GM20000 (cell line): ENCODE measurements around the gene ERC1.

Experiments used
- DNase-seq: peaks from one replicate; pipeline ENCODE4 v3.0.0; 2012; ENCODE audit warnings: low spot score
- CTCF ChIP-seq: IDR thresholded peaks from 2 replicates; pipeline ENCODE4 v1.5.1; 2012; ENCODE audit warnings: mild to moderate bottlenecking, control low read depth; ENCODE audit errors: extremely low read depth, missing control alignments

Gene ERC1

GRCh38 chr12:1117371-1117770, 126.3 kb downstream of the ERC1 start:
- DNase-seq, result no peak
- no peak for TF ChIP-seq CTCF

GRCh38 chr12:1117970-1118563, 127.0 kb downstream of the ERC1 start:
- DNase-seq, result peak; percentile 35
- peak; percentile 80 for TF ChIP-seq CTCF

GRCh38 chr12:1122786-1123185, 131.8 kb downstream of the ERC1 start:
- DNase-seq, result no peak
- TF ChIP-seq CTCF, result no peak

- no peak for TF ChIP-seq CTCF
- DNase-seq, result no peak
These were observed 135.1 kb downstream of the ERC1 start for GRCh38 chr12:1126091-1126490.

GRCh38 chr12:1127021-1127420, 136.0 kb downstream of the ERC1 start:
- no peak for TF ChIP-seq CTCF
- DNase-seq, result no peak

- DNase-seq, result no peak
- TF ChIP-seq CTCF, result no peak
These were observed 139.1 kb downstream of the ERC1 start for GRCh38 chr12:1130164-1130563.

GRCh38 chr12:1130571-1130970, 139.5 kb downstream of the ERC1 start:
- DNase-seq, result no peak
- TF ChIP-seq CTCF, result no peak
